Activated CD8-positive, alpha-beta memory T cell treated with anti-CD3 and anti-CD28 coated beads for 48 hours (primary cell): Measurements from ENCODE around the gene MICAL3.

Experiments
- DNase-seq, 3 experiments: peaks; one replicate each; pipeline ENCODE4 v3.0.0-alpha.2; 2020; ENCODE audit warnings: low read depth in 2 of 3, low spot score in 2 of 3

Gene MICAL3

DNA sequence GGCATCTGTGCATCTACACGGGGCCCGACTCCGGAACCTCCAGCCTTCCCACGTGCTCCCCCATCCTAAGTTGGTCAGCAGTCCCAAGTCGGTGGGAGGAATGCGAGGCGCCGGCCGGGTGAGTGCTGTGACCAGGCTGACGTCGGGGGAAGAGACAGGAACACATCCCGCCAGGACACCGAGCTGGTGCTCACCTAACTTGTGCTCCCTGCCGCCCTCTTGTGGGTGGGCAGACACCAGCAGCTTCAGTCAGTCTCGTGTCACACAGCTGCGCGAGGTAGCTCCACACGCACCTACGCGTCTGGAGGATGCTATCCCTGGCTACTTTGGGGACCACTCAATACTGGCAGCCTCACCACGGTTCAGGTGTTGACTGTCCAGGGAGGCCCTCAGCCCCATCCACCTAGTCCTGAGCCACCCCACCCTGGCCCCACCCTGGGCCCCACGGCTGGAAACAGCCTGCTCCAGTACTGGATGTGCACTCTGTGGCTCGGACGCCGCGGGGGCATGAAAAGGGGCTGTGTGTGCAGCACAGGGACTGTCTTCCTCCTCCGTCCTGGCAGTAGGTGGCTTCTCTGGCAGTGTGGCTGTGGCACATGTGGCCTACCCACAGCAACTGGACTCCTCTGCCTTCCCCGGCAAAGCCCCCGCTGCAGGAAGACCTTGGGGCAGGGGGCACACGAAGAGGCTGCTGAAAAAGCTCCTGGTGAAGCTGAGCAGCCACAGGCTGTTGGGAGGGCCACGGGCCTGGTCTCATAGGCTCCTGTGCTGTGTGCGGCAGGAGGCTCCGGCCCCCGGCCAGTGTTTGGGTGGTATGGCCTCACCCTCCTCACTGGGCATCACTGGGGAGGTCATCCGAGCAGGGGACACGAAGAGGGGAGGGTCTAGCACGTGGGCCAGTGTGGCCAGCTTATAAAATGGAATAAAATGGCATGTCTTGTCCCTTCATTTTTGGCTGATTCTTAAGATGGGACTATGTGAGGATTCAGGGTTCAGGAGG lies 238.9 kb downstream of the MICAL3 start:
- DNase-seq: peak in 1 of 3 experiments; percentile 53

DNA sequence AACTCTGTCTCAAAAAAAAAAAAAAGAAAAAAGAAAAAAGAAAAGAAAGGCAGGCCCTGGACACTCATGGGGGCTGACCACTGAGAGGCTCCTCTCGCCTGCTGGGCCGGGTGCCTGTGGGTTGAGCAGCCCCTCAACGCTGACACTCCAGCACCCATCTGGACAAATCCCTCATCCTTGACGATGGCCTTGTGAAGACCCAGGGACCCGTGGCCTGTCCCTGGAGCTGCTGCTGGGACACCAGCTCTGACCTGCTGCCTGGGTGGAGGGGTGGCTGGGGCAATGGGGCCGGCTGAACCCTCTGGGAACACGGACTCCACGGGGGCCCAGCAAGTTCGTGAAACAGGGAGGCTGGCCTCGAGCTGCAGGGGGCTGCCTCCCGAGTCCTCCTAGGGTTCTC lies 239.6 kb downstream of the MICAL3 start:
- no peak for DNase-seq

DNA sequence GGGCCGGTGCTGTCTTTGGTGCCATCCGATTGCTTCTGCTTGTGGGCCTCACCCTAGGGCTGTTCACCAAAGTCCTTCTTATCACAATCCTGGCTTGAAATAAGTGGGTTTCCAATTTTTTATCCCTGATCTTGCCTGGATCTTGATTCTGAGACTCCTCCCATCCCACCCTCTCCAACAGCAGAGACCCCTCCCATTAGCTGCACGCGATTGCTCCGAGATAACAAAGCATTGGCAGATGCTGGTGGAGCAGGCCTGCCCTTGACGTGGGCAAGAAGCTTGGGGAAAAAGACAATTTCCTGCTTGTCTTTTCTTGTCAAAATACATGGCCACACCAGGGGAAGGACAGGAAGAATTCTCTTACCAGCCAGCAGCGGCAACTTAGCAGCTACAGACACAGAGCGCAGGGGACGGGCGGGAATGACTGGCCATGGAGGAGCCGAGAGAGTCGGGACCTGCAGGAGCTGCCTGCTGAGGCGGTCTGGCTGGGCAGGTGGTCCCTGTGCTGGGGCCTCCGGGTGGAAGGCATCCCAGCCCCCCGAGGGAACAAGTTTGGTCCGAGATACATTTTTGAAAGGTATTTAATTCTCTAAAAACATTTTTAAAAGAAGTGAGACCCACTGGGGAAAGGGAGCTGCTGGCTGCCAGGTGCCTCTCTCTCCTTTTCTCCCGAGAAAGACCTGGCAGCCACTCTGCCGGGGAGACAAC lies 240.4 kb downstream of the MICAL3 start:
- DNase-seq: no peak

DNA sequence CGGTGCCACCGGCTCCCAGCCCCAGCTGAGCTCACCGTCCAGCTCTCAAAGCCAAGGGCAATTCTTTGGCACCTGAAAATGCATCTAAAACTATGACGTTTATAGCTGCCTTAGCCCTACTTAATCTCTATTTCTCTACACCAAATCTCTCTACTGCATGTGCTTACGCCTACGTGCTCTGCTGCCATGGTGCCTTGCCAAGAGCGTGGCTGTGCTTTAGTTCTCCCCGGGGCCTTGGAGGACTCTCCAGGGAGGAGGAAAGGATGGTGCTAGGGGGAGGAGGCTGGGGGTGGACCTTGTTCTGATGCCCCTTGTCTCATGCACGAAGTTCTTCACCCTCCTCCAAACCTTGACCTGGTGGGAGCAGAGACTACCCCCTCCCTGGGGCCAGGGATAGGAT lies 241.0 kb downstream of the MICAL3 start:
- no peak for DNase-seq

DNA sequence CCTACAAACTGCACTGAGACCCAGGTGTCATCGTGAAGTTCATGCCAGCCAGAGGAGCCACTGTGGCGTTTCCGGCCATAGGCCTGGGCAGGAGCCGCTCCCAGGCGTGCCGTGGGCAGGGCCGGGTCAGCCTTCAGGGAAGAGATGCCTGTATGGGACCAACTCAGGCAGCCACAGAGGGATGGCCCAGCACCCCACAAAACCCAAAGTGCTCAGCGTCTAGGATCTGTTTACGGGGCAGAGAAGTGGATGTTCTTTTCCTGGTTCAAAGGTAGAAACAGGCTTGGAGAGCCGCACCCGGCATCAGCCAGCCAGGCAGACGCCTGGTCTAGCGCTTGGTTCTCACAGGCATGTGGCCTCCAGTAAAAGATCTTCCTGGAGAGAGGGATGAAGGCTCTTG lies 241.7 kb downstream of the MICAL3 start:
- DNase-seq: no peak

DNA sequence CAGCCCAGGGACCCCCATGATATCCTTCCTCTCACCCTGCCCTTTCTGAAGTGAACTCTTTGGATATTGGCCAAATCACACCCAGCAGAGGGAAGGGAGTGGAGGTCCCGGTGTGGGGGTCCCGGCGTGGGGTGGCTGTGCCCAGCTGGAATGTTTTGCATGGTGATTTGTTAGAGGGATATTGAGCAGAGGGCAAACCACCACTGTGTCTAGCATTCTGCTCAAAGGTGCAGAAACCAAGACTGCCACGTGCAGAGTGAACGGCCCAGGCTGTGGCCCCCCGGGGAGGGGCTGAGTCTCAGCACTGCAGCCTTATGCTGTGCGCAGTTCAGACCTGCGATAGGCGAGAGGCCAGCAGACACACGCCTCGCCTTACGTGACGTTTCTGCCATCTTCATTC lies 242.2 kb downstream of the MICAL3 start:
- no peak for DNase-seq

DNA sequence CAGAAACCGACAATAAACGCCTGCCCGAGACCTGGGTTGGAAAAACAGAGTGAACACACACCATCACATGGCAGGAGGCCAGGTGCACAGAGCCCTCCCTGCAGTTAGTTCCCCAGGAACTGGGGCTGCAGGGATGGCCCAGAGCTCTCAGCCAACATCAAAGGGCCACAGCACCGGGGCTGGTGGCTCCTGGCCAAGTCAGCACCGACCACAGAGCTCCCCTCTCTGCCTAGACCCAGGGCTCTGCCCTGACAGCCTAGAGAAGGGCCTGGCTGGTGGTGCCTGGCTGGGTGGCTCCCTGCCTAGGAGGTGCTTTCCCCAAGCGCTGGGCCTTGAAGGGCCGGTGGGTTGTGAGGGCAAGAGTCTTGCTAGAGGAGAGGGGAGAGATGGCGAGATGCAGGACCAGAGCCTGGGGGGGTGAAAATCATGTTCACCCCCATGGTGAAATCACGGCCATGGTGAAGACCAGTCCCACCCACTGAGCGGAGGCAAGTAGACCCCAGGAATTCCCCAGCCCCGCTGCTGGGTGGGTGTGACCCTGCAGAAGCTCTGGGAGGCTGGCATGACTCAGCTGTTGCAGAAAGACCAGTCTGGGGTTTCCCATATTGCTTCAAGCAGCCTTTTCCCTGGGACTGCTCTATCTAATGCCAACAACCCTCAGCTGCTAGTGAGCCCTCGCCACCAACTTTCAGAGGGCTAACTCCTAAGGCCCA lies 242.9 kb downstream of the MICAL3 start:
- peak in 1 of 3 experiments; percentile 46 for DNase-seq

DNA sequence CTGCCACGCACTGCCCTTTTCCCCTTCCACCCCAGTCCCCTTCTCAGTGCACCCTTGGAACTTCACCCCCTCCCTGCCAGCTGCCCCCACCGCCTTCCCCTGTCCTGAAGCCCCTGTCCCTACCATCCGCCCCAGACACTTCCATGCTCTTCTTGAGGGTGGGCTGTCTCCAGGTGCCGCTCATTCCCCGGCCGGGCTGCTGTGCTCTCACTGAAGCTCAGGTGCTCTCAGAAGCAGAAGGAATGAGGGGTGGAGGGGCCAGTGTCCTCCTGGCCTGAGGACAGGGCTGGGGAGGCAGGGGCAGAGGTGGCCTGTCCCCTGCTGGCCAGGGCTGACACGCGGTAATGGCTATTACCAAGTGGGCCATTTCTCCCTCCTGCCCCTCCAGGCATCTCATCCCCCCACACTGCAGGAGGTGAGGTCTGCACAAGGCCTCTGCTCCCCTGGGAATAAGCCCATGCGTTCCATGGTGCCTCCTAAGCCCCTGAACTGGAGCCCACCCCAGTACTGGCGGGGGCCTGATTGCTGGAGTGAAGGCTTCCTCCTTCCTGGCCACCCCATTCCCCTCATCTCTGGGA lies 243.5 kb downstream of the MICAL3 start:
- DNase-seq: no peak

DNA sequence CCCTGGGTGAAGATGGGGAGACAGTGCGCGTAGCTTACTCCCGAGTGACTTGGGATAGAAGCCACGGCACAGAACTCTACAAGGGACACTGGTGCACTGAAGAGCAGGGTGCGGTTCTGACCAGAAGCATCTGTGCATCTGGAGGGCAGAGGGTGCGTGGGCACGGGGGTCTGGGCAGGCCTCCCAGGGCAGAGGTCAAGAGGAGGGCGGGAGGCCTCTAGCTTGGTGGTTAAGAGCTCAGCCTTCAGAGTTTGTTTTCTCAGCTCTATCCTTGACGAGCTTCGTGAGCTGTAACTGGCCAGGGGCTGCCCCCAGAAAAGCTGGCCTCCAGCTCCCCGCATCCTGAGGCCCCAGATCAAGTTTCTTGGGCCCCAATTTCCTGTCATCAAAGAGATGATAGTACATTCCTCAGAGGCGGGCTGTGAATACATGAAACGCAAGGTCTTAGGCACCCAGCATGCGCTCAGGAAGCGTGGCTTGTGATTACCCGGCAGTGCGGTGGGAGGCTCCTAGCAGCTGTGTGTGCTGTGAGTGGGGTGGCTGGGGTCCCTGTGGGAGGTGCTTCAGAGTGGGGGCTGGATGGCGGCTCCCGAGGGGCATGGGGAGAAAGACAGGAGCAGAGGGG lies 244.1 kb downstream of the MICAL3 start:
- DNase-seq: no peak

DNA sequence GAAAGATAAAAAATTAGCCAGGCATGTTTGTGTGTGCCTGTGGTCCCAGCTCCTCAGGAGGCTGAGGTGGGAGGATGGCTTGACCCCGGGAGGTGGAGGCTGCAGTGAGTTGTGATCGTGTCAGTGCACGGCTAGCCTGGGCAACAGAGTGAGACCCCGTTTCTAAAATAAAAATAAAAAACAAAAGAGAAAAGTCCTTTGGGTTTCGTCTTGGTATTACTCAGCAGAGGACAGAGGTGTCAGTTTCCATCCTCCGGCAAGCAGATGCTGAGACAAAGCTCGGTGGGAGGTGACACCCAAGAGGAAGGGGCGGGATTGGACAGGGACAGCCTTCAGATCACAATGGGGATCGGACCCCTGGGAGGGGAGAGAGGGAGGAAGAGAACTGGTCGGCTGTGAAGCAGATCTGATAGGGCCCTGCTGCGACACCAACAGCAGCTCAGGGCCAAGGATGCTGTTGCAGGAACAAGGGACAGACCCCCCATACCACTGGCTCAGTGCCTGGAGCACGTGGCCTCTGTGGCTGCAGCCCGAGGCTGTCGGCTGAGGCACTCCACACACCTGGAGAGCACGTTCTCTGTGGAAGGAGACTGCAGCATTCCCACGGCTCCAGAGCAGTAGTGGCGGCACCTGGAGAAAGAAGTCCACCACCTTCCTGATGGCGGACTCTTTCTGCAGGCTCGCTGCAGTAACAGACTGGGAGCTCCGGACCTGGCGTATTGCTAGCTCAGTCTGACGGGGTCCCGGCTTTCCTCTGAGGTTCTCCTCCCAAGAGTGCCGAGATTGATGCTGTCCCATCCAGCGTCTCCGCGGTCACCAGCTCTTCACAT lies 244.9 kb downstream of the MICAL3 start:
- no peak for DNase-seq

DNA sequence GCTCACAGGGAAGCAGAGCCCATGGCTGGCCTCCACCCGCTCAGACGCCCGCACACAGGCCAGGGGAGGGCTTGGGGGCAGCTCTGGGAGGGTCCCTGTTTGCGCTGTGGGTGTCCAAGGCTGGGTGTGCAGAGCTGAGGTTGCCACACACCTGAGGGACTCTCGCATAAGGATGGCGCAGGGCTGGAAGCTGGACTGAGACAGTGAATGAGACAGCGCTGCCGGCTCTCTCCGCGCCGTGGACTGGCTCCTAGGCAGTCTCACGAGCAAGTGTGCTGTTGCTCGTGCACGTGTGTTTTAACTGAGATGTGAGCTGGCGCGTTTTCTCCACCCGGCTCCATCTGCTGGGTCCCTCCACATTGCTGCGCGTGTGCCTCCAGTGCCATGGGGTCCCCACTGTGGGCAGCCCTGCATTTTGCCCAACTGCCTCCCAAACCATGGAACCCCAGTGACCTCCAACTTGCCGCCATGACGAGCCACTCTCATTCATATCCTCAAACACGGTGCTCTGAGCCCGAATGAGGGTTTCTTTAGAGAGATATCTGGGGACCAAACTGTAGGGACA lies 245.9 kb downstream of the MICAL3 start:
- no peak for DNase-seq

DNA sequence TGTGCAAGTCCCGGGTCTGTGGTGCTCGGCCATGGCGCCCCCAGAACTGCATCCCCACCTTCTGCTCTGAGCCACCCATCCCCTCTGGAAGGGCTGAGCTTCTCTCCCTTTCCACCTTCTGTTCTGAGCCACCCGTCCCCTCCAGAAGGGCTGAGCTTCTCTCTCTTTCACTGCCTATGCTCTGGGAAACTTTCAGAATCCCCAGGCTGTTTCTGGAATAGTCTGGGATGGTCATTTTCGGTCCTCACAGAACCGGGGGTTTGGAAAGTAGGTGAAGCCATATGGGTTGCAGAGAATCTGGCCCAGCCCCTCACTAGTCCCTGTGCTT lies 246.7 kb downstream of the MICAL3 start:
- no peak for DNase-seq

DNA sequence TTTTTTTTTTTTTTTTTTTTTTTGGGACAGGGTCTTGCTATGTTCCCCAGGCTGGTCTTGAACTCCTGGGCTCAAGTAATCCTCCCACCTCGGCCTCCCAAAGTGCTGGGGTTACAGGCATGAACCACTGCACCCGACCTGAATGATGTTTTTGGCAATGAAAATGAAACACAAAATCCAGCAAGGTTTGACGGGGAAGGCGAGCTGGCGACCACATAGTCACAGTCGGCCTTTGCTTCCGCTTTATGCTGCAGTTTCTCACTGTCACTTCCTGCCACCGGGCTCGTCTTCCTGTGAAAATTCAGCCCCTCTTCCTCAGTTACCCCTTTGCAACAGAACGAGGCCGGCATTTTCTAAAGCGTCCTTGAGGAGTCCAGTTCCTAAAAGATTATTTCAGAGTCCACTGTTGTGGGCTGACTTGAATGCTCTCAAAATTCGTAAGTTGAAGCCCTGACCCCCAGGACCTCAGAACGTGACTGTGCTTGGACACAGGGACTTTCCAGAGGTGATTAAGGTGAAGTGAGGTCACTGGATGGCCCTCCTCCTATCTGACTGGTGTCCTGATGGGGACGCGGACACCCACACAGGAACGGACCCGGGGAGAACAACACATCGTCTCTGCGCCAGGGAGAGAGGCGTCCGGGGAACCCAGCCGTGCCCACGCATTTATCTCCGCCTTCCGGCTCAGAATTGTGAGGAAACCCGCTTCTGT lies 247.2 kb downstream of the MICAL3 start:
- DNase-seq: peak in 2 of 3 experiments; percentile 41 to 50

DNA sequence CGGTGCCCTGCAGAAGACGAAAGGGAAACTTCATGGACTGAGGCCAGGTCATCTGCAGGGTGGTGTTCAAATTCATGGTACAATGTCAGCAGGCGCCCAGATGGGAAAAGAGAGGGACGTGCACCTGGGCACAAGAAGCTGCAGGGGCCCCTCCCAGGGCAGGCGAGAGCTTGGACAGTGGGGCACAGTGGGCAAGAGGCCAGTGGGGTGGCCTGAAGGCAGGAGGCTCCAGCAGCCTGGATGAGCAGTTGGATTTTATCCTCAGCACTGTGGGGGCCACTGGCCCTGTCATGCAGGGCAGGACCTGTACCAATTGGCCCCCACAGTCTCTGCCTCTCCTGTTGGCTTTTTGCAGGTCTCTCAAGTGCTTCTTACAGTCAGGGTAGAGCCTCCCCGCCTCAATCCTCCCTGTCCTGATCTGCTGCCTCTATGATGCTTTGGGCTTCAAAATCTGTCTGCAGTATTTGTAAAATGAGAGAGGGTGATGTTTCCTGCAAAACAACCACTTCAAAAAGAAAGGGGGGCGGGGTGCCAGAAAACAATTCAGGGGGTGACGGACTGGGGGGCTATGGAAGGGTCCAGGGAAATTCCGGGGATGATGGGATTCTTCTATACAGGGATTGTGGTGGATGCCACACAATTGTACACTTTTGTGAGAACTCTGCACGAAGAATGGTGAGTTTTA lies 248.4 kb downstream of the MICAL3 start:
- DNase-seq: no peak

DNA sequence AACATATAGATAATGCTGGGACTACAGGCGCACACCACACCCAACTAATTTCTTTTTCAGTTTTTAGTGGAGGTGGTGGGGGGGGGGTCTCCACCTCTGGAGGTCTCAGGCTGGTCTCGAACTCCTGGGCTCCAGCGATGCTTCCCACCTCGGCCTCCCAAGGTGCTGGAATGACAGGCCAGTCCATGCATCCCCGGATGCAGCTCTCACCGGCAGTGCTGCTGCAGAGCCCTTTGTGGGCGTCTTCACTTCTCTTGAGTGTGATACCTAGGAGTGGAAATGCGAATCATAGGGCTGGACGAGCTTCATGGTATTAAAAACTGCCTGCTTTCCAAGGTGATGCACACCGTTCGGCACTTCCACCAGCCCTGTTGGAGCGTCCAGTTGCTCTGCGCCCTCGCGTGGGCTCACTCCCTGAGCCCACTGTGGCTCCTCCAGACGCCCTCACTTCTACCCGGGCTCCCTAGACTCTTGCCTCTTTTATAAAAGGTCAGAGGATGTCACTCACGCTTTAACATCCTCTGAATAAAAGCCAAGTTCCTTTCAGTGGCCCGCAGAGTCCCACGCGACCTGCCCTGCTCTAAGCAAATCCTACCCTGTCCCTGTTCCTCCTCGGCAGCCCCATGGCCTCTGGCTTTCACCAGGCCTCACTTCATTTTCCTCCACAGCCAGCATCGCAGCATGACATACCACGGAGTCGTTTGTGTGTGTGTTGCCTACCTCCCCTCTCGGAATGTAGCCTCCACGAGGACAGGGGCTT lies 249.3 kb downstream of the MICAL3 start:
- DNase-seq: no peak

DNA sequence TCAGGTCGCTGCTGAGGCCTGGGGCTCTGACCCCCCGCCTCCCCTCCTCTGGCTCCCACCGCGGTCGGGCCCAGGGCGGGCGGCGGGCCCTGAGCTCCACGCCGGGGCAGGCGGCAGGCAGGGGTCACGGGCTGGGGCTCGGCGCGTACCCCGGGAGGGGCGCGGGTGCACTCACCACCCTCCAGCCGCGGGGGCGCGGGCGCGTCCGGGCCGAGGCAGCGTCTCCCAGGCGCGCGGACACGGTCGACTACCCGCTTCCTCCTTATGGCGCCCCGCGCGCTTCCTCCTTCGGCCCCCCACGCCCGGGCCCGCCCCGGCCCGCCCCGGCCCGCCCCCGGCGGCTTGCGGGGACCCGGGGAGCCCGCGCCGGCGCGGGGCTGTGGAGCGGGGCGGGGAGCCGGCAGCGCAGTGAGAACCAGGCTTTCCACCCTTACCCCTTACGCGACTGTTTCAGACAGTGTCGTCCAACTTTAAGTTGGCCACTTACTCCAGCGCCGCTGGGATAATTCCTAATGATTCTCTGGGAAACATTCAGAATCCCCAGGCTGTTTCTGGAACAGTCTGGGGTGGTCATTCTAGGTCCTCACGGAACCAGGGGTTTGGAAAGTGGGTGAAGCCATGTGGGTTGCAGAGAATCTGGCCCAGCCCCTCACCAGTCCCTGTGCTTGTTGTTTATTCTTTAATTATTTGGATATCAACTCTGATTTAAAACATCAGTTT lies 250.0 kb downstream of the MICAL3 start, which contains the start of gene BID:
Gene BID (minus strand): TSS at position 264 of the 720 bp plus-strand sequence. CDS start 24,353 bp downstream, outside the sequence.
- DNase-seq: no peak
